Inflammatory macrophage treated with lipopolysaccharide for 1 hour (primary cell): ENCODE data around the gene NOL4L.
"Not testable (repeated sequence)": the region's sequence is repeated elsewhere in the genome, so short reads cannot be mapped to it uniquely, and the experiment has no call there.

Experiments
- DNase-seq, 2 donors: peaks; one replicate each; pipeline ENCODE4 v3.0.0-alpha.2; 2020 to 2022

The NOL4L gene

GRCh38 chr20:32407131-32407750 is 177.9 kb downstream of the NOL4L start:
- DNase-seq, result not testable (repeated sequence)

GRCh38 chr20:32406701-32407100 is 178.4 kb downstream of the NOL4L start:
- no peak for DNase-seq

- no peak for DNase-seq
These were observed 181.1 kb downstream of the NOL4L start for GRCh38 chr20:32404017-32404416.

GRCh38 chr20:32400476-32400875 is 184.7 kb downstream of the NOL4L start:
- no peak for DNase-seq

- no peak for DNase-seq
These were observed 187.5 kb downstream of the NOL4L start for GRCh38 chr20:32397567-32398084.

- no peak for DNase-seq
These were observed 188.4 kb downstream of the NOL4L start for GRCh38 chr20:32396646-32397160.

GRCh38 chr20:32395066-32395465 is 190.1 kb downstream of the NOL4L start:
- no peak for DNase-seq
